Breast epithelium (tissue), 4 donors: ENCODE data around the gene EIF4G3. TPM values are rescaled to one million over a fixed set of nuclear protein-coding genes. Genes with fewer than 3 reads are reported as not detected.

Experiments
- DNase-seq, 2 donors: peaks; one replicate each; pipeline ENCODE4 v3.0.0-alpha.2; 2019; ENCODE audit warnings: low spot score in 2 of 2
- H3K27ac ChIP-seq, 2 donors: fragments of 200-600 bp; sonication (generic) in 1 of 2; one replicate each; pipeline ENCODE4 v1.5.1; 2016 to 2019; ENCODE audit warnings: mild to moderate bottlenecking in 1 of 2
- H3K27me3 ChIP-seq, 2 donors: fragments of 200-600 bp; sonication (generic) in 1 of 2; one replicate each; pipeline versions ENCODE4 v1.5.1 to v1.6.0; 2017 to 2019; ENCODE audit warnings: control low read depth in 1 of 2, mild to moderate bottlenecking in 1 of 2
- H3K36me3 ChIP-seq: fragments of 200-600 bp; one replicate; pipeline ENCODE4 v1.5.1; 2019
- H3K4me1 ChIP-seq, 2 donors: fragments of 200-600 bp; sonication (generic); one replicate each; pipeline ENCODE4 v1.5.1; 2016 to 2019; ENCODE audit warnings: control low read depth in 1 of 2
- H3K4me3 ChIP-seq, 3 donors: fragments of 200-600 bp; sonication (generic); 1 replicate in 2 of 3; 2 replicates in 1 of 3; pipeline ENCODE4 v1.5.1; 2016 to 2019; ENCODE audit warnings: mild to moderate bottlenecking in 3 of 3, moderate library complexity in 2 of 3
- H3K9me3 ChIP-seq, 2 donors: fragments of 200-600 bp; sonication (generic) in 1 of 2; one replicate each; pipeline ENCODE4 v1.5.1; 2016 to 2019; ENCODE audit warnings: control low read depth in 1 of 2
- CTCF ChIP-seq, 3 donors: fragments of 450-650 bp; IDR thresholded peaks; one replicate each; pipeline ENCODE4 v1.5.1; 2016 to 2017; ENCODE audit warnings: antibody characterized with exemption in 3 of 3, mild to moderate bottlenecking in 3 of 3, moderate library complexity in 3 of 3
- POLR2A ChIP-seq: fragments of 450-650 bp; IDR thresholded peaks from one replicate; pipeline ENCODE4 v1.6.1; 2016; ENCODE audit warnings: antibody characterized with exemption, mild to moderate bottlenecking, moderate library complexity
- POLR2AphosphoS5 ChIP-seq, 3 donors: sonication (generic); formaldehyde crosslinking; IDR thresholded peaks; one replicate each; pipeline ENCODE4 v1.6.1; 2017; ENCODE audit warnings: antibody characterized with exemption in 3 of 3
- intact Hi-C: fragments of 100-400 bp; cut with DNase I; formaldehyde crosslinking; loops from one replicate; pipeline ENCODE4 v1.15.1; 2023; ENCODE audit warnings: low total_unique reads
- total RNA-seq, 3 donors: library from RNA; depleted of rRNA; stranded (reverse); fragments of >200 nt; gene quantifications; one replicate each; pipeline ENCODE4 v1.1.0, GENCODE V29; 2016

Gene EIF4G3
- total RNA-seq, 3 donors from 2014 or later: 37.8 to 52.4 (median 50.8) TPM

- intact Hi-C loops: no loop called here
- no peaks in the 10 kb centered on the region for H3K4me1 ChIP-seq
- no peaks in the 10 kb centered on the region for H3K36me3 ChIP-seq
- no peak for TF ChIP-seq CTCF (IDR thresholded peaks at IDR 0.05)
- no peak for TF ChIP-seq POLR2AphosphoS5 (IDR thresholded peaks at IDR 0.05)
- TF ChIP-seq POLR2A: no peak
- no peaks in the 10 kb centered on the region for H3K9me3 ChIP-seq
- no peak overlapping the region for H3K27ac ChIP-seq
- H3K4me3 ChIP-seq: no peak overlapping the region
- no peaks in the 10 kb centered on the region for H3K27me3 ChIP-seq
- no peak for DNase-seq
Observed at GRCh38 chr1:20996554-20996953, 180.1 kb downstream of the EIF4G3 start.

DNA sequence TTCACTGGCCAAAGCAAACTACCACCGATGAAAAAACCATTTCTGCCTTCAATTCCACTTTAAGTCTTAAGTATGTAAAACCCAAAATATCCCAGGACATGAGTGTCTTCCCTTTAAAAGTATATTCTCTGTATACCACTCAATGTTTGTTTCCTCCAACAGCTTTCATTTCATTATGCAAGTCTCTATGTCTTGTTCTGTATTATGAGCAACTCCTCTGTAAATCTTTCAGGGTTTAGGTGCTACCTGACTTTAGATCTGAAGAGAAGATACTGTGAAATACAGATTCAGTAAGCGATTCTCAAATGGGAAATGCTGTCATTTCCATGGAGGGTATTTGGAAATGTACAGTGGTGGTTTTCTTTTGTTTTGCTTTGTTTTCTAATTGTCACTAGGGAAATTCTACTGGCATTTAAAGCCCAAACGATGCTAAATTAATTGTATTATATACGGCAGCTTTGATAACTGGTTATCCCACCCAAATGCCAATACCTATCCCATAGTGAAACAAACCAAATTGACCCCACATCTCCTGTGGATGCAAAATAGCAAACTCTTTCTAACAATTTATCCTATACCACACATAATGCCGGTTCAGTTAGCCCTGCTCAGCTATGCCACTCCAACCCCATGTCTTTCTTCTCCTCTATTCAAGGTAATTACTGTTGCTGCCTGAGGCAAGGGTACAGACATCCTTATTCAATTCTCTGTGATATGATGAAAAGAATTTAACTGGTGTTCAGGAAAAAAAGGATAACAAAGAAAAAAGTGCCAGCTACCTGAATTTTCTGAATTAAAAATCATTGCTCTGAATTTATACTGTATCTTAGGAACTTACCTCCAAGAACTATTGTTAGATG is 182.8 kb downstream of the EIF4G3 start:
- intact Hi-C loops: no loop called here
- TF ChIP-seq CTCF (IDR thresholded peaks at IDR 0.05) (no peak), POLR2AphosphoS5 (IDR thresholded peaks at IDR 0.05) (no peak), POLR2A (no peak)
- no peak overlapping the region for H3K27ac ChIP-seq
- H3K27me3 ChIP-seq: no peaks in the 10 kb centered on the region
- no peaks in the 10 kb centered on the region for H3K9me3 ChIP-seq
- no peak for DNase-seq
- no peaks in the 10 kb centered on the region for H3K4me1 ChIP-seq
- no peak overlapping the region for H3K4me3 ChIP-seq
- H3K36me3 ChIP-seq: no peaks in the 10 kb centered on the region

GRCh38 chr1:20992322-20993056 is 184.2 kb downstream of the EIF4G3 start:
- Histone ChIP-seq H3K27ac (no peak overlapping the region), H3K4me1 (no peaks in the 10 kb centered on the region), H3K4me3 (no peak overlapping the region), H3K9me3 (no peaks in the 10 kb centered on the region), H3K36me3 (no peaks in the 10 kb centered on the region), H3K27me3 (no peaks in the 10 kb centered on the region)
- TF ChIP-seq CTCF (IDR thresholded peaks at IDR 0.05) (no peak), POLR2A (no peak), POLR2AphosphoS5 (IDR thresholded peaks at IDR 0.05) (no peak)
- DNase-seq: no peak
- intact Hi-C loops: no loop called here

- DNase-seq: no peak
Observed at GRCh38 chr1:20988943-20989342, 187.8 kb downstream of the EIF4G3 start.

More at GRCh38 chr1:20988943-20989342, 187.8 kb downstream of the EIF4G3 start:
- intact Hi-C loops: no loop called here
- no peaks in the 10 kb centered on the region for H3K9me3 ChIP-seq
- no peaks in the 10 kb centered on the region for H3K36me3 ChIP-seq
- H3K4me3 ChIP-seq: no peak overlapping the region
- H3K27me3 ChIP-seq: no peaks in the 10 kb centered on the region
- no peak overlapping the region for H3K27ac ChIP-seq
- H3K4me1 ChIP-seq: no peaks in the 10 kb centered on the region
- TF ChIP-seq POLR2A (no peak), POLR2AphosphoS5 (IDR thresholded peaks at IDR 0.05) (no peak), CTCF (IDR thresholded peaks at IDR 0.05) (no peak)
